HepG2 (cell line): ENCODE results near the gene ZNF493. TPM values are rescaled to one million over a fixed set of nuclear protein-coding genes. Genes with fewer than 3 reads are reported as not detected.

Experiments used
- ATAC-seq: fragments of 200-7000 bp; cut with Tn5 transposase; 3 replicates; pipeline ENCODE4 v1.9.1; 2020; ENCODE audit warnings: mild to moderate bottlenecking, moderate library complexity
- BruUV-seq: library from RNA; stranded (reverse); fragments of 400-500 nt; replicated peaks from 2 replicates; lab custom pipeline; 2021; lab: Mats Ljungman, UMichigan
- CTCF ChIA-PET: fragments of 300-600 bp; formaldehyde crosslinking; extraction: SDS; loops from one replicate; lab custom pipeline; 2021; ENCODE audit warnings: low total read pairs, inconsistent platforms, low intra/inter-chr PET ratio; lab: Yijun Ruan, JAX
- POLR2A ChIA-PET: fragments of 350-600 bp; sonication (Branson Sonifier 250); formaldehyde crosslinking; loops from one replicate; lab custom pipeline; 2020; ENCODE audit warnings: antibody characterized with exemption, inconsistent platforms; lab: Yijun Ruan, JAX
- DNase-seq: peaks from one replicate; pipeline ENCODE4 v3.0.0-alpha.2; 2015; ENCODE audit warnings: low spot score
- FAIRE-seq: peaks from 3 replicates; lab custom pipeline; 2011; peaks lifted over from hg19 to GRCh38; lab: Jason Lieb, UNC
- H2AFZ ChIP-seq: one replicate; pipeline ENCODE4 v1.6.1; 2011; ENCODE audit warnings: low read length, inconsistent platforms
- H3K27ac ChIP-seq: fragments of 300-600 bp; 3 replicates; pipeline ENCODE4 v1.8.0; 2011; ENCODE audit warnings: mixed run types, mild to moderate bottlenecking, mixed read lengths, low read length, inconsistent platforms; ENCODE audit not compliant: insufficient read depth; ENCODE audit errors: extremely low read length
- H3K27me3 ChIP-seq, 2 experiments: fragments of 200-600 bp in 1 of 2; 2 replicates in 1 of 2; 3 replicates in 1 of 2; pipeline versions ENCODE4 v1.6.0 to v1.8.0; 2011; ENCODE audit warnings: low read length in 2 of 2, mild to moderate bottlenecking in 2 of 2, moderate library complexity in 2 of 2, inconsistent platforms in 1 of 2; ENCODE audit not compliant: insufficient read depth in 2 of 2, control insufficient read depth in 1 of 2
- H3K36me3 ChIP-seq, 2 experiments: fragments of 200-600 bp in 1 of 2; replicated peaks in 1 of 2; 2 replicates in 1 of 2; 3 replicates in 1 of 2; pipeline versions ENCODE4 v1.5.1 to v1.8.0; 2011; ENCODE audit warnings: low read length in 2 of 2, inconsistent platforms in 1 of 2; ENCODE audit not compliant: insufficient read depth in 2 of 2, control insufficient read depth in 1 of 2
- H3K4me1 ChIP-seq: 2 replicates; pipeline ENCODE4 v1.5.1; 2012; ENCODE audit warnings: low read length, inconsistent platforms; ENCODE audit not compliant: insufficient read depth
- H3K4me2 ChIP-seq: 2 replicates; pipeline ENCODE4 v1.6.0; 2011; ENCODE audit warnings: low read depth, low read length, inconsistent platforms
- H3K4me3 ChIP-seq, 3 experiments: fragments of 200-600 bp in 1 of 3; sonication (generic), shearing (Covaris generic) in 1 of 3; replicated peaks in 1 of 3; 2 replicates each; pipeline ENCODE4 v1.5.1; 2011 to 2016; ENCODE audit warnings: low read length in 3 of 3, inconsistent platforms in 2 of 3, low read depth in 2 of 3, mild to moderate bottlenecking in 2 of 3, control low read depth in 1 of 3, mixed read lengths in 1 of 3; ENCODE audit not compliant: insufficient read depth in 1 of 3
- H3K79me2 ChIP-seq: one replicate; pipeline ENCODE4 v1.6.1; 2011; ENCODE audit warnings: low read length, inconsistent platforms; ENCODE audit not compliant: insufficient read depth
- H3K9ac ChIP-seq: 2 replicates; pipeline ENCODE4 v1.6.0; 2011; ENCODE audit warnings: mild to moderate bottlenecking, low read depth, low read length, inconsistent platforms; ENCODE audit not compliant: insufficient read depth
- H3K9me3 ChIP-seq: 2 replicates; pipeline ENCODE4 v1.5.1; 2012; ENCODE audit warnings: mild to moderate bottlenecking, low read length
- H4K20me1 ChIP-seq: 2 replicates; pipeline ENCODE4 v1.6.0; 2011; ENCODE audit warnings: inconsistent platforms, mild to moderate bottlenecking, low read length, moderate library complexity; ENCODE audit not compliant: insufficient read depth
- CREB3 ChIP-seq: sonication (generic); formaldehyde crosslinking; IDR thresholded peaks from 2 replicates; pipeline ENCODE4 v1.5.0; 2020; ENCODE audit warnings: missing genetic modification reagents
- PAXIP1 ChIP-seq: sonication (generic); formaldehyde crosslinking; conservative IDR thresholded peaks from 2 replicates; pipeline ENCODE4 v1.4.0; 2020; ENCODE audit warnings: mild to moderate bottlenecking, missing genetic modification reagents, moderate library complexity
- SALL1 ChIP-seq: sonication (generic); formaldehyde crosslinking; IDR thresholded peaks from 2 replicates; pipeline ENCODE4 v1.8.0; 2022; ENCODE audit warnings: mild to moderate bottlenecking, missing genetic modification reagents
- TCF7L2 ChIP-seq: IDR thresholded peaks from 2 replicates; pipeline ENCODE4 v1.6.1; 2011; ENCODE audit warnings: mild to moderate bottlenecking, low read depth, low read length, moderate library complexity
- TOE1 ChIP-seq: sonication (generic); formaldehyde crosslinking; IDR thresholded peaks from 2 replicates; pipeline ENCODE4 v1.4.0; 2020; ENCODE audit warnings: mild to moderate bottlenecking, missing genetic modification reagents
- ZNF567 ChIP-seq: sonication (generic); formaldehyde crosslinking; IDR thresholded peaks from 2 replicates; pipeline ENCODE4 v1.8.1; 2023; ENCODE audit warnings: mild to moderate bottlenecking, missing genetic modification reagents, borderline replicate concordance
- ZSCAN21 ChIP-seq: sonication (generic); formaldehyde crosslinking; IDR thresholded peaks from 2 replicates; pipeline ENCODE4 v1.8.0; 2022; ENCODE audit warnings: mild to moderate bottlenecking, missing genetic modification reagents, moderate library complexity, borderline replicate concordance
- WGBS: methylation state at CpG from one replicate; pipeline ENCODE4 v1.1.6; 2017; ENCODE audit warnings: low lambda C conversion rate; 5-methylcytosine and 5-hydroxymethylcytosine counted together
- in situ Hi-C: cut with HindIII; loops from 2 replicates; pipeline ENCODE4 v1.10.0; 2017; ENCODE audit warnings: low pct_unique_long_range_greater_than_20kb; ENCODE audit not compliant: extremely low pct_ligation_motif_present
- intact Hi-C: fragments of 100-400 bp; cut with micrococcal nuclease; formaldehyde crosslinking; loops from one replicate; pipeline ENCODE4 v1.10.0; 2022; ENCODE audit not compliant: unreplicated experiment
- polyA plus RNA-seq, 8 experiments: library from polyadenylated mRNA; depleted of rRNA in 3 of 8; stranded (reverse) in 7 of 8; unstranded in 1 of 8; fragments of >200 nt; fragmentation: Illumina TruSeq in 4 of 8; extraction: Trizol in 4 of 8; gene quantifications; 2 replicates each; pipeline versions ENCODE4 v1.2.1 to v1.2.3, GENCODE V29; 2011 to 2016; ENCODE audit warnings: low read depth in 4 of 8, missing spikeins in 1 of 8, mixed read lengths in 1 of 8; ENCODE audit not compliant: insufficient read depth in 1 of 8
- total RNA-seq, 5 experiments: library from RNA; depleted of rRNA; stranded (reverse); fragments of >200 nt; fragmentation: Illumina TruSeq; extraction: Trizol; gene quantifications; 2 replicates each; pipeline ENCODE4 v1.2.3, GENCODE V29; 2016; ENCODE audit warnings: low read depth in 1 of 5

ZNF493 gene
- total and polyA plus RNA-seq, 2 of the 13 experiments (the other 11 are each of a cell fraction or from before 2014, with no cell fraction given) = 6.8 to 9.0 TPM

GRCh38 chr19:21402303-21402985 is 5.5 kb downstream of the ZNF493 start:
- CTCF ChIA-PET = no interaction called here
- POLR2A ChIA-PET = no interaction called here
- Histone ChIP-seq H3K4me2 (no peak overlapping the region), H3K9me3 (no peaks in the 10 kb centered on the region), H2AFZ (no peak overlapping the region), H4K20me1 (no peaks in the 10 kb centered on the region), H3K79me2 (peaks cover 11% of the 10 kb centered on the region), H3K4me1 (peaks cover 10% of the 10 kb centered on the region)
- in situ Hi-C loops = no loop called here
- intact Hi-C loops = no loop called here
- TF ChIP-seq PAXIP1 (CRISPR knock-in tag) = no peak
- no peak for TF ChIP-seq ZSCAN21
- TF ChIP-seq TOE1 = no peak
- TF ChIP-seq ZNF567 (CRISPR knock-in tag) = no peak
- no peak for TF ChIP-seq CREB3 (CRISPR knock-in tag)
- TF ChIP-seq TCF7L2 = no peak
- TF ChIP-seq SALL1 = no peak
- TF ChIP-seq, all 625 proteins: peak for 0
- no peak for FAIRE-seq
- no peak for ATAC-seq
- DNase-seq = no peak
- BruUV-seq = no TSS peak
- Histone ChIP-seq H3K27me3 (no peaks in the 10 kb centered on the region; a peak in 1 of 5 replicates), H3K36me3 (peaks cover 1 to 3% of the 10 kb centered on the region in 2 experiments; a peak in 4 of 5 replicates), H3K27ac (no peak overlapping the region), H3K9ac (no peak overlapping the region), H3K4me3 (no peak overlapping the region)
- WGBS = 100% methylated on average over 1 of the region's 1 CpG
